ENCODE measurements around the gene CAB39.

DNA sequence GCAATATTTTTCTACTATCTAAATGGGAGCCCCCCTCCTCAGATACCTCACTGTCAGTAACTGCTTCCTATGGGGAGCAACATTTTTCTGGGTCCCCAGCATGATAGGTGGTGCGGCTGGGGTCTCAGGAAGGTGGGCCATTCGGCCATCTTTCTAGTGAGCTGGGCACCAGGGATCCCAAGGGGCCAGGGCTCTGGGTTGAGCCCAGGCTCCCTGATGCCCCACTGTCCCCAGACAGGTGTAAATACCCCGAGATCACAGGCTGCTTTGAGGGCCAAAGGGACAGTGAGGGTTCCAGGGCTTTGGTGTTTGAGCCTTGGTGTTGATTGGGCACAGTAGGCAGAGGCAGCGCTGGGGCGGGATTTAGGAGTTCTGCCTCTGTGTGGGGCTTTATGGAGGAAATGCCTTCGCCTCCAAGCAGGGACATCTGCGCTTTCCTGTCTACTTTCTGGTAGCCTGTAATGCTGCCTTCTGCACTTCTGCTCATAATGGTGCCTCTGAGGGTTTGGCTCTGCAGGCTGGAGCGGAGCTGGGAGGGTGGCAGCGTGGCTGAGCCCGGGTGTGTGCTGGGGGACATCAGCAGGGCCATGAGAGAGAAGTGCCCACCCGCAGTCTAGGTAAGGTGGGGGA, 157.4 kb downstream of the CAB39 start:
- TF ChIP-seq, protein P1, sequence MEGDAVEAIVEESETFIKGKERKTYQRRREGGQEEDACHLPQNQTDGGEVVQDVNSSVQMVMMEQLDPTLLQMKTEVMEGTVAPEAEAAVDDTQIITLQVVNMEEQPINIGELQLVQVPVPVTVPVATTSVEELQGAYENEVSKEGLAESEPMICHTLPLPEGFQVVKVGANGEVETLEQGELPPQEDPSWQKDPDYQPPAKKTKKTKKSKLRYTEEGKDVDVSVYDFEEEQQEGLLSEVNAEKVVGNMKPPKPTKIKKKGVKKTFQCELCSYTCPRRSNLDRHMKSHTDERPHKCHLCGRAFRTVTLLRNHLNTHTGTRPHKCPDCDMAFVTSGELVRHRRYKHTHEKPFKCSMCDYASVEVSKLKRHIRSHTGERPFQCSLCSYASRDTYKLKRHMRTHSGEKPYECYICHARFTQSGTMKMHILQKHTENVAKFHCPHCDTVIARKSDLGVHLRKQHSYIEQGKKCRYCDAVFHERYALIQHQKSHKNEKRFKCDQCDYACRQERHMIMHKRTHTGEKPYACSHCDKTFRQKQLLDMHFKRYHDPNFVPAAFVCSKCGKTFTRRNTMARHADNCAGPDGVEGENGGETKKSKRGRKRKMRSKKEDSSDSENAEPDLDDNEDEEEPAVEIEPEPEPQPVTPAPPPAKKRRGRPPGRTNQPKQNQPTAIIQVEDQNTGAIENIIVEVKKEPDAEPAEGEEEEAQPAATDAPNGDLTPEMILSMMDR (IDR thresholded peaks at IDR 0.05), result no peak
- TF ChIP-seq EP300 (IDR thresholded peaks at IDR 0.05), result no peak
